Natural killer cell treated with Interleukin-12 subunit alpha and Interleukin-12 subunit beta and Interleukin-15 and Interleukin-18, amount 100 ng/mL, for 72 hours (primary cell): ENCODE data around the gene RASL12. TPM values are rescaled to one million over a fixed set of nuclear protein-coding genes. Genes with fewer than 3 reads are reported as not detected.
"Not testable (repeated sequence)": the region's sequence is repeated elsewhere in the genome, so short reads cannot be mapped to it uniquely, and the experiment has no call there.

Experiments used
- ATAC-seq, 2 donors: fragments of 150-1000 bp; cut with Tn5 transposase in 1 of 2; sonication (Bioruptor Pico), chemical (Tn5 transposase) in 1 of 2; 2 replicates each; pipeline ENCODE4 v1.10.0; 2021
- DNase-seq: peaks from one replicate; pipeline ENCODE4 v3.0.0; 2022; ENCODE audit warnings: low spot score
- H3K27ac Mint-ChIP-seq, 2 donors: 1 replicate in 1 of 2; 2 replicates in 1 of 2; pipeline ENCODE4 v1.8.0; 2022; ENCODE audit warnings: mixed read lengths in 2 of 2, mild to moderate bottlenecking in 1 of 2, moderate library complexity in 1 of 2
- H3K27me3 Mint-ChIP-seq, 2 donors: 1 replicate in 1 of 2; 2 replicates in 1 of 2; pipeline ENCODE4 v1.8.0; 2022; ENCODE audit warnings: mixed read lengths in 2 of 2
- H3K36me3 Mint-ChIP-seq: one replicate; pipeline ENCODE4 v1.8.0; 2022; ENCODE audit warnings: mixed read lengths
- H3K4me1 Mint-ChIP-seq, 2 donors: 1 replicate in 1 of 2; 2 replicates in 1 of 2; pipeline ENCODE4 v1.8.0; 2022; ENCODE audit warnings: low read depth in 2 of 2, mixed read lengths in 2 of 2, mild to moderate bottlenecking in 1 of 2
- H3K4me3 Mint-ChIP-seq: one replicate; pipeline ENCODE4 v1.8.0; 2022; ENCODE audit warnings: mixed read lengths
- H3K9me3 Mint-ChIP-seq: 2 replicates; pipeline ENCODE4 v1.8.0; 2022; ENCODE audit warnings: mixed read lengths
- total RNA-seq, 2 donors: library from RNA; stranded (reverse); gene quantifications; one replicate each; pipeline ENCODE4 v1.2.3, GENCODE V29; 2022

RASL12 gene, protein sequence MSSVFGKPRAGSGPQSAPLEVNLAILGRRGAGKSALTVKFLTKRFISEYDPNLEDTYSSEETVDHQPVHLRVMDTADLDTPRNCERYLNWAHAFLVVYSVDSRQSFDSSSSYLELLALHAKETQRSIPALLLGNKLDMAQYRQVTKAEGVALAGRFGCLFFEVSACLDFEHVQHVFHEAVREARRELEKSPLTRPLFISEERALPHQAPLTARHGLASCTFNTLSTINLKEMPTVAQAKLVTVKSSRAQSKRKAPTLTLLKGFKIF
- not detected for total RNA-seq

DNA sequence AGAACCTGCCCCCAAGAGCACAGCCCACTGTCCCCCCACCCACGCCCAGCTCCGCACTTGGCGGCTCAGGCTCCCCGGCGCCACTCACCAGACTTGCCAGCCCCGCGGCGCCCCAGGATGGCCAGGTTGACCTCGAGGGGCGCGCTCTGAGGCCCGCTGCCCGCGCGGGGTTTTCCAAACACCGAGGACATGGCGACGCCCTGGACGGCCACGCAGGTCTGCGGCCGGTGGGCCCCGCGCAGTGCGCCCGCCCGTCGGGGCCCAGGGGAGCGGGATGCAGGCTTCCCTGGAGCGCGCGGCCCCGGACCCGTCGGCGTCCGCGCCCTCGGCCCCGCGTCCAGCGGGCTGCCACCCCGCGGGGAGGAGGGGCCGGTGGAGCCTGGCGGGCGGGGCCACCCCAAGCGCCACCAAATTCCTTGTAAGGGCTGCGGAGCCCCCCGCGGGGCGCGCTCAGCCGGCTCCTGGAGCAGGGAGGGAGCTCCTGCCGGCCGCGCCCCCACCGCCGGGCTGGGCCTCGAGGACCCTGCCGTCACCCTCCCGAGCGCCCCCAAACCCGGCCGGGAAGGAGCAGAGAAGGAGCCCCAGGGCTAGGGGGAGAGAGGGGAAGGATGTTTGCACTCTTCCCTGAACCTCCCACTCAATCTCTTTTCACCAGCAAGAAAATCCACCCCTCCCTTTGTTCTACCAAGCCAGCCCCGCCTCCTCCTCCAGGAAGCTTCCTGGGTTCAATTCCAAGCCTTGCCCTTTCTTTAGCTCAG lies at the start of gene RASL12:
Gene RASL12 (minus strand): TSS at position 347 of the 758 bp plus-strand sequence. CDS start 156 bp downstream, at position 191.
- Mint-ChIP-seq H3K27me3 (peaks cover 20 to 29% of the 10 kb centered on the region in 2 donors), H3K36me3 (no peaks in the 10 kb centered on the region), H3K4me3 (peak within 1 kb of the TSS; percentile 24), H3K4me1 (peaks cover 4 to 7% of the 10 kb centered on the region in 2 donors), H3K27ac (no peak within 1 kb of the TSS), H3K9me3 (no peaks in the 10 kb centered on the region)
- ATAC-seq = no peak
- no peak for DNase-seq

DNA sequence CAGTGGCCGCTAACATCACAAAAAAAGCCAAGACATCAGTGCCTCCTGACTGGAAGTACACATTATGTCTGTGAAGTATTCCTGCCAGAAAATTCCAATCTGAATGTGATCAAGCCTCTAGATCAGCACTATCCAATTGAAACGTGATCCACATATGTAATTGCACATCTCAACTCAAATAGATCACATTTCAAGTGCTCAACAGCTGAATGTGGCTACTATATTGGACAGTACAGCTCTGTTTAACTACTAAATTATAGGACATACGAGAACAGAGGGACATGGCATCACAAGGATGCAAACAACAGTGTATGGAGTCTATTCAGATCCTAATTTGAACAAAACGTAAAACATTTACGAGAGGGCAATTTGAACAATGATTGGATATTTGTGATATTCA lies 47.8 kb upstream of the RASL12 start:
- ATAC-seq (no peak), DNase-seq (no peak)
- no peaks in the 10 kb centered on the region for H3K9me3 Mint-ChIP-seq
- no peaks in the 10 kb centered on the region for H3K27me3 Mint-ChIP-seq
- H3K36me3 Mint-ChIP-seq = peaks cover 21% of the 10 kb centered on the region
- no peak overlapping the region for H3K27ac Mint-ChIP-seq
- peaks cover 0 to 4% of the 10 kb centered on the region in 2 donors for H3K4me1 Mint-ChIP-seq
- no peak overlapping the region for H3K4me3 Mint-ChIP-seq

DNA sequence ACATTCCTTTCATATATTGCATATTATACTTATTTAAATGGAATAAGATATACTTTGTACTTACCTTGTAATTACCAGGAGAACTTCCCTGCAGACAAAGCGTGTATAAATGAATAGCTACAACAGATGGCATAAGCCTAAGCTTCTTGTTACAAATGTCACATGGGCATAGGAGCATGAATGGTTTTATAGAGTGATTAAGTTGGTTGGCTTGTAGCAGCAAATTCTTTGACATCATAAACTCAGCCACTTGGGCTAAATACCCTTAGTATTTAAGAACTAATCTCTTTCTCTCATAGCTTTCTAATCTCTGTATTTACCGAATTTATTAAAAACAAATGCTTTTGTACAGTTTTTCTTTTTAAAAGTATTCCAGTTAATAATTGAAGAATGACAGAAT lies 47.3 kb upstream of the RASL12 start, which contains the start of gene UBAP1L:
Gene UBAP1L (minus strand): TSS at position 115 of the 400 bp plus-strand sequence. CDS start 8,985 bp downstream, outside the sequence.
- no peaks in the 10 kb centered on the region for H3K9me3 Mint-ChIP-seq
- no peak for ATAC-seq

GRCh38 chr15:65110676-65111292 lies 43.0 kb upstream of the RASL12 start:
- Mint-ChIP-seq H3K4me3 (no peak overlapping the region), H3K27me3 (no peaks in the 10 kb centered on the region), H3K36me3 (peaks cover 6% of the 10 kb centered on the region), H3K27ac (peak overlapping the region in 1 of 2 donors; percentile 58), H3K4me1 (peaks cover 0 to 4% of the 10 kb centered on the region in 2 donors), H3K9me3 (no peaks in the 10 kb centered on the region)
- no peak for DNase-seq
- ATAC-seq = no peak

More for the DNA sequence above, 47.3 kb upstream of the RASL12 start, which contains the start of gene UBAP1L:
- no peak within 1 kb of the TSS for H3K4me3 Mint-ChIP-seq
- H3K27ac Mint-ChIP-seq = no peak within 1 kb of the TSS
- peaks cover 21% of the 10 kb centered on the region for H3K36me3 Mint-ChIP-seq
- H3K27me3 Mint-ChIP-seq = no peaks in the 10 kb centered on the region
- no peak for DNase-seq
- peaks cover 0 to 4% of the 10 kb centered on the region in 2 donors for H3K4me1 Mint-ChIP-seq

- peaks cover 5 to 10% of the 10 kb centered on the region in 2 donors for H3K4me1 Mint-ChIP-seq
- H3K27ac Mint-ChIP-seq = no peak overlapping the region
- no peaks in the 10 kb centered on the region for H3K36me3 Mint-ChIP-seq
- H3K4me3 Mint-ChIP-seq = no peak overlapping the region
- no peaks in the 10 kb centered on the region for H3K9me3 Mint-ChIP-seq
- ATAC-seq = no peak
- no peaks in the 10 kb centered on the region for H3K27me3 Mint-ChIP-seq
- no peak for DNase-seq
These were observed 38.3 kb upstream of the RASL12 start for GRCh38 chr15:65106011-65106590.

- Mint-ChIP-seq H3K4me1 (peaks cover 5 to 10% of the 10 kb centered on the region in 2 donors), H3K36me3 (no peaks in the 10 kb centered on the region), H3K9me3 (no peaks in the 10 kb centered on the region), H3K4me3 (no peak overlapping the region), H3K27me3 (no peaks in the 10 kb centered on the region), H3K27ac (no peak overlapping the region)
- no peak for ATAC-seq
- no peak for DNase-seq
These were observed 37.2 kb upstream of the RASL12 start for GRCh38 chr15:65105038-65105437.

GRCh38 chr15:65102912-65103311 lies 35.1 kb upstream of the RASL12 start:
- H3K9me3 Mint-ChIP-seq = no peaks in the 10 kb centered on the region
- DNase-seq = no peak
- peaks cover 7% of the 10 kb centered on the region for H3K36me3 Mint-ChIP-seq
- peaks cover 5 to 6% of the 10 kb centered on the region in 2 donors for H3K4me1 Mint-ChIP-seq
- H3K27me3 Mint-ChIP-seq = no peaks in the 10 kb centered on the region
- no peak for ATAC-seq
- no peak overlapping the region for H3K27ac Mint-ChIP-seq
- H3K4me3 Mint-ChIP-seq = no peak overlapping the region

DNA sequence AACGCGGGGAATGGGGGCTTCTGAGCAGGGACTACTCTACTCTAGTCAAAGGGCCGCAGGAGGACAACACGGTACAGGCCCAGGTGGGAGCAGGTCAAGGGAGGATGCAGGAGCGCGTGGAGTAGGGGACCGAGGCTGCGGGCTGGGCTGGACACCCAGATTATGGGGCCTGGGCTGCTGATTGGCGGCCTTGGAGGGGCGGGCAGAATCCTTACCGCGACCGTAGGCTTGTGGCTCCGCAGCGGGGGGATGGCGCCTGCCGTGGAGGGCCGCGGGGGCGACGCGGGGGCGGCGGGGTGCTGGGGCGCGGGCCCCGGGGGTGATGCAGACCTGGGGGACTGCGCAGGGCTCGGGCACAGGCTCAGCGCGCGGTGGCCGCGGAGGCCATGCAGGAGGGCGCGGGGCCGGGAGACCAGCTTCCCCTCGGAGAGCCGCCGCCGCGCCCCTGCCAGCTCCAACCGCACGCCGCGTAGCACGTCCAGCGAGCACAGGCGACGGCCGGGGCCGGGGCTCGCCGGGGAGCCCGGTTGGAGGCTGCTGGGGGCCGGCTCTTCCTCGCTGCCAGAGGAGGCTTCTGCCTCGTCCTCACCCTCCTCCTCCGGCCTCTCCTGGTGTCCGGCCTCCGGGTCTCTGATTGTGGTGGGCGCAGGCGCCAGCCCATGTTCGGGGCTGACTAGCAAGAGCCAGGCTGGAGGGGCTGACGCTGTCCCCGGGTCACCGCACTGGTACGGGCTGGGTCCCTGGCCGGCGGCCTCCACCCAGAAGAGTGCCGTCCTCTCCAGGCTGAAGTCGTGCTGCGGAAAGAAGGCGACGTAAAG lies 34.3 kb upstream of the RASL12 start:
- H3K27ac Mint-ChIP-seq = no peak overlapping the region
- no peaks in the 10 kb centered on the region for H3K27me3 Mint-ChIP-seq

DNA sequence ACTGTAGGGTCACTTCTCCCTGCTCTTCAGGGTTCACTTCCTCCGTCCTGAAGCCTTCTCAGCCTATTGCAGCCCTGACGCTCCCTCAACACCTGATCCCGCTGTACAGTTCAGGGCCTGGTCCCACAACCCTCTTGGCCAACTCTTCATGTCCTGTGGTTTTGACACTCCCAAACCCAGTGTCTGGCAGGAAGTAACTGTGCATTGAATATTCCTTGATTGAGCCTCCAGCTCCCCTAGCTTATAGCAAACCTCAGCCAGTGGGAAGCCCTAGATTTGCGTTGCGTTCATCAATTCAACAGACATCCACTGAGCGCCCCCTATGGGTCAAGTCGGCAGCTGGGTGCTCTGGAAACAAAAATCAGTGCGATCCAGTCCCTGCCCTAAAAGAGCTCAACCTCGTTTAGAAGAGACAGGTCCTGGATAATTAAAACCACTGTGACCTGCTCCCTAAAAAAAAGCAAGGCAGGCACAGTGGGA lies 33.7 kb upstream of the RASL12 start:
- no peak for DNase-seq
- no peak overlapping the region for H3K4me3 Mint-ChIP-seq
- ATAC-seq = no peak
- H3K4me1 Mint-ChIP-seq = peaks cover 5 to 6% of the 10 kb centered on the region in 2 donors
- no peaks in the 10 kb centered on the region for H3K27me3 Mint-ChIP-seq
- no peaks in the 10 kb centered on the region for H3K9me3 Mint-ChIP-seq
- no peak overlapping the region for H3K27ac Mint-ChIP-seq
- H3K36me3 Mint-ChIP-seq = peaks cover 7% of the 10 kb centered on the region

More for the DNA sequence above, 34.3 kb upstream of the RASL12 start:
- Mint-ChIP-seq H3K4me3 (no peak overlapping the region), H3K4me1 (peaks cover 5 to 6% of the 10 kb centered on the region in 2 donors), H3K36me3 (peaks cover 7% of the 10 kb centered on the region), H3K9me3 (no peaks in the 10 kb centered on the region)
- no peak for ATAC-seq
- no peak for DNase-seq

GRCh38 chr15:65100442-65100841 lies 32.7 kb upstream of the RASL12 start:
- no peak overlapping the region for H3K27ac Mint-ChIP-seq

GRCh38 chr15:65099801-65100200 lies 32.0 kb upstream of the RASL12 start:
- not testable (repeated sequence) for DNase-seq, H3K4me3 Mint-ChIP-seq, ATAC-seq, H3K27ac Mint-ChIP-seq, H3K36me3 Mint-ChIP-seq, H3K27me3 Mint-ChIP-seq, H3K9me3 Mint-ChIP-seq, H3K4me1 Mint-ChIP-seq

More at GRCh38 chr15:65100442-65100841, 32.7 kb upstream of the RASL12 start:
- H3K4me3 Mint-ChIP-seq = no peak overlapping the region
- no peaks in the 10 kb centered on the region for H3K27me3 Mint-ChIP-seq
- ATAC-seq = no peak
- no peak for DNase-seq
- no peaks in the 10 kb centered on the region for H3K9me3 Mint-ChIP-seq
- H3K36me3 Mint-ChIP-seq = peaks cover 7% of the 10 kb centered on the region
- peaks cover 5 to 6% of the 10 kb centered on the region in 2 donors for H3K4me1 Mint-ChIP-seq

DNA sequence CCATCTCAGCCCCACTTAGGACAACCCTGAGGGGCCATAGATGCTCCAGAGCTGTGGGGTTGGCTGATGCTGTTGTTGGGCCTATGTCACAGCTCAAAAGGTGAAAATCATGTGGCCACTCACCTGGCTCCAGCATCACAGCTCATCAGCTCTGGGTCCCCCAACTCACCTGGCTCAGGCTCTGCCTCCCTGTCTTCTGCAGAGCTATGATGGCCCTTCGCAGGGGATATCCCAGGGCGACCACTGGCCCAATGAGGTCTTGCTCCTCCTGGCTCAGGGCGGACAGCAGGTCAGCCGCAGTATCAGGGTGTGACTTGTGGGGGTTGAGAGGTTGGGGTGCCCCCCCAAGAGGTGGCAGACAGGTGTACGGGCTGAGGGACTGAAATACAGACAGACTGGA lies 31.5 kb upstream of the RASL12 start:
- no peak overlapping the region for H3K27ac Mint-ChIP-seq
- H3K36me3 Mint-ChIP-seq = peaks cover 7% of the 10 kb centered on the region
- peaks cover 5 to 6% of the 10 kb centered on the region in 2 donors for H3K4me1 Mint-ChIP-seq
- DNase-seq (no peak), ATAC-seq (no peak)
- H3K9me3 Mint-ChIP-seq = no peaks in the 10 kb centered on the region
- no peaks in the 10 kb centered on the region for H3K27me3 Mint-ChIP-seq
- no peak overlapping the region for H3K4me3 Mint-ChIP-seq
